ENCODE measurements around the gene TDRD10.
"Not testable (repeated sequence)": the region's sequence is repeated elsewhere in the genome, so short reads cannot be mapped to it uniquely, and the experiment has no call there.

The TDRD10 gene

DNA sequence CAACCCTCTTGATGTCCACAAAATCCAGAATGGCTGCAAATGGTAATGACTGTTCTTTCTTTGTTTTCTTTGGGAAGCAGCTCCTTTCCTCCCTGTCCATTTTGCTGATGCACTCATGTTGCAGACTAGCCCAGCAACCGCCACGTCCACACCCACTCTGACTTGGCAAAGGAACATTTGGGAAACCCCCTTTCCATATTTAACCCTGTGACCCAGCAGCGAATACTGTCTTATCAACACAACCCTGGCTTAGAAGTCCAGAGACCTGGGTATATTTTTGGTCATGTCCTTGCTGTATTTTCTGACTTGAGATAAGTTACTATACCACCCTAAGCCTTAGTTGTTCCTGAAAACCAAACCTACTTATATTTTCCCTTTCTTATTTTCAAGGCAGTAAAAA, 18.3 kb downstream of the TDRD10 start:
- DNase-seq = no peak

DNA sequence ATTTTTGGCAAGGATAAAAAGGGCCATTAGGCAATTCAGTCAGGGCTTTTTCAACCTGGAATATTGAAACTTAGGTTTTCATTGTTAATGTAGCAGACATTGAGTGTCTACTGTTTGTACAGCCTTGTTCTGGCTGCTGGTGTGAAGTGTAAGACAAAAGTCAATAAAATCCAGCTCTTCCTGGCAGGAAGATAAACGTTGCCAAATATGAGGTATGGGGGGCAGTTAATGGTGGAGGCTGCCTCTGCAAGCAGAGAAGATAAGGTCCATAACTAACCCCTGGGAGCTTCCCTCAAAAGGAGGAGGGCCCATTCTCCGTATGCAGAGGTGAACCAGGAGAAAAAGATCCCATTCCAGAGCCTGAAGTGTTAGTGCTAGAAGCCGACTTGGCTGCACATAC, 19.7 kb downstream of the TDRD10 start:
- DNase-seq = no peak

DNA sequence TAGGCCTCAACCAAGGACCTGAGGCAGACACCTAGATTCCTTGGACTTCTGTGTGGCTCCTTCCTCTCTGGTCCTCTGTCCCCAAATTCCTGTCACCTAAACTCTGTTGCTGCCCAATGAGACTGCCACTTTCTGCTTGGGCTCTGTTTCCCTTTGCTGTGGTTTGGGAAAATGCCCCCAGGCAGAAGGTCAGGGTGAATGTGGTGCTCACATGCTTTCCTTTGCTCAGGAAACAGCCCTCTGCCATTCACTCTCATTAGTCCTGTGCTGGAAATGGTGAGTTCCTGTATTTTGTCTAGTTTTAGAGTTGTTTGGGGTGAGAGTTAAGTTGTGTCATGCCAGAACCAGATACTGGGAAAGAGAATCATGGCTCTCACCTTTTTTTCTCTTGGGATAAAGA, 22.9 kb downstream of the TDRD10 start:
- DNase-seq = no peak

DNA sequence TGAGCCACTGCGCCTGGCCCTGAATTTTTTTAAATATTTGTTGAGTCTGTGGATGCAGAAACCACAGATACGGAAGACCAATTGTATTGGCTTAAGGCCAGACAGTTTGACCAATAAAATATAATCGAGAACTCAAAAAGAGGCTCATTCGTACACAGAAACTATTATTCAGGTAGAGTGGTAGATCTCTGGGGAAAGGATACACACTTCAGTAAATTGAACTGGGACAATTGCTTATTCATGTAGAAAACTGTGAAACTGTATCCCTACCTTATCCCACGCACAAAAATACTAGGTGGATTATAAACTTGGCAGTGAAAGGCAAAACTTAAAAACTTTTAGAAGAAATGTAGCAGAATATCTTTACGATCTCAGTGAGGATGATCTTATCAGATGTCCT, 25.2 kb downstream of the TDRD10 start:
- DNase-seq = no peak

DNA sequence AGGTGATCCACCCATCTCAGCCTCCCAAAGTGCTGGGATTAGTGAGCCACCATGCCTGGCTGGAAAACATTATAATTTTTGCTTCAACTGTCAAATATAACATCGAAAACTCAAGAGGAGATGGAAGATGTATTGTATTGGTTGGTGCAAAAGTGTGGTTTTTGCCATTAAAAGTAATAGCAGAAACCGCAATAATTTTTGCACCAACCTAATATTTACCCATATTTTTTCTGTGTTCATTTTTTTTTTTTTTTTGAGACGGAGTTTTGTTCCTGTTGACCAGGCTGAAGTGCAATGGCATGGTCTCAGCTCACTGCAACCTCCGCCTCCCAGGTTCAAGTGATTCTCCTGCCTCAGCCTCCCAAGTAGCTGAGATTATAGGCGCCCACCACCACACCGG, 27.3 kb downstream of the TDRD10 start:
- DNase-seq = no peak

- not testable (repeated sequence) for DNase-seq
These were observed 29.9 kb downstream of the TDRD10 start for GRCh38 chr1:154531950-154532349.

GRCh38 chr1:154533952-154534844, 32.2 kb downstream of the TDRD10 start:
- no peak for DNase-seq

- no peak for DNase-seq
These were observed 34.6 kb downstream of the TDRD10 start for GRCh38 chr1:154536570-154536969.

DNA sequence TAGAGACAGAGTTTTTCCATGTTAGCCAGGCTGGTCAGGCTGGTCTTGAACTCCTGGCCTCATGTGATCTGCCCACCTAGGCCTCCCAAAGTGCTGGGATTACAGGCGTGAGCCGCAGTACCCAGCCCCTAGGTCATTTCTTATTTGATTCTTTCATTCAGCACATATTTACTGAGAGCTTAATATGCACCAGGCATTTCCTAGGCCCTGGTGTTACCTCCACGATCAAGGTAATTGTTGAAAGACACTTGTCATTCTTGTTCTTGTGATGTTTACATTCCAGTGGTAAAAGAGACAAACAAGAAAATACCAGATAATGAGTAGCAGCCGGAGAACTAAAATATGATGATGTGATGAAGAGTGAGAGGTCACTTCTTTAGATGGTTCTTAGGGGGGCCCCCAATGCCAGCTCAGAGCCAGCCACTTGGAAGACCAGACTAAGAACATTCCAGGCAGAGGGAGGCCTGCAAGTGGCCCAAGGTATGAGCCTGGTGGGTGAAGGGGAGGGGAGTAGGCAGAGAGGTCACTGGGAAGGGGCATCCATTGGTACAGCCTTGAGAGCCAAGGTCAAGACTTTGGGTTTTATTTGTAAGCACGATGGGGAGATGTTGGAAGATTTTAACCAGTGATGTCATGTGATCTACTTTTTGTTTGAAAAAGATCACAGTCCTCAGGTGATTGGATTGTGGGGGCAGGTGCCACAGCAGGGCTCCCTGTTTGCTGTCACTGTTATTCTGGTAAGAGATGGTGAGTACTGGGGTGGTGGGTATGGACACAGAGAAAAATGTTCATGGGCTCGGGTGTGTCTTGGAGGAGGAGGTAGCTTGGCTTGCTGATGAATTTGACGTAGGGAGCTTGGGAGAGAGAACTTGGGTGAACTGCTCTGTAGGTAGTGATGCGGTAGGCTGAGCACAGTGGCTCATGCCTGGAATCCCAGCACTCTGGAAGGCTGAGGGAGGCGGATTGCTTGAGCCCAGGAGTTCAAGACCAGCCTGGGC, 37.8 kb downstream of the TDRD10 start:
- no peak for DNase-seq

GRCh38 chr1:154541231-154541630, 39.2 kb downstream of the TDRD10 start:
- DNase-seq = no peak

DNA sequence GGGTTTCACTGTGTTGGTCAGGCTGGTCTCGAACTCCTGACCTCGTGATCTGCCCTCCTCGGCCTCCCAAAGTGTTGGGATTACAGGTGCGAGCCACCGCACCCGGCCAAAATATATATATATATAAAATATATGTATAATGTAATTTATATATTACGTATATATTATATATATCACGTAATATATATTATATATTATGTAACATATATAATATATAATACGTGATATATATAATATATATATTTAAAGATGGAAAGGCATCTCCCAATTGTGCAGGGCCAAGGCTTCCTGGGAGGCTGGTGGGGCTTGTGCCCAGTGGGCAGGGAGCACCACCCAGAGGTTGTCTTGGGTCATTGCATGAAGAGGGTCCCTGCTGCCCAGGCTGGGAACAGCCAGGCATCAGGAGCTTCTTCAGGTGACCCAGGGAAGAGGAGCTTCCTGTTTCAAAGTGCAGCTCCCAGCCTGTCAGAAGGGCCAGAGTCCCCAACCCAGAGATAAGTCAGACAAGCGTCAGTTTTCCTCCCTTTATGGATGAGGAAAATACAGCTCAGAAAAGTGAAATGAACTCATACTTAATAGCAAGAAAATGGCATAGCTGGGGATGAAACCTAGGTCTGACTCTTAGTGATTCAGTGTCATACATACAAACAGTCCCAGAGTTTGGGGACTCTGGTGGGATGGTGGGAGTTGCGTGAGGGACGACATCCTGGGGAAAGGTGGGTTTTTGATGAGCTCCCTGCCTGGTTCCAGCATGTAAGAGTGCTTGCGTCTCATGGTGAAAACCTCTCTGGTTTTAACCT, 44.4 kb downstream of the TDRD10 start:
- peak; percentile 31 for DNase-seq

- no peak for DNase-seq
These were observed 45.2 kb downstream of the TDRD10 start for GRCh38 chr1:154547105-154547732.

DNA sequence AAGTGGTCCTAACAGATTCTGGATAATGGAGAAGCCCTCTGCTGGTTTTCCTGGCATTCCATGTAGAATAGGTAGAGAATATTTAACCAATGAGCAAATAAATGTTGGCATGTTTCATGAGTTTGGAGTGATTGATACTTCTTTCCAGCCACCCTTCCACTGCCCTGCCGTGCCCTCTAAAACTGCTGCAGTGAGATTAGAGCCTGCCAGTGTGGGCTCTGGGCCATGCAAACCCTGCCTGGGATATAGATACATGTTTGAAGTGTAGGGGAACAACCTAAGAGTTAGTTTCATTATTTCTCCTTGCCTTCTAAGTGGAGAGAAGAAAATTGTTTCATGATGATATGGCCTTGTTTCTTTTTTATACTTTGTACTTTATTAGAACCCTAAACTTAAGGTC, 46.0 kb downstream of the TDRD10 start:
- no peak for DNase-seq

DNA sequence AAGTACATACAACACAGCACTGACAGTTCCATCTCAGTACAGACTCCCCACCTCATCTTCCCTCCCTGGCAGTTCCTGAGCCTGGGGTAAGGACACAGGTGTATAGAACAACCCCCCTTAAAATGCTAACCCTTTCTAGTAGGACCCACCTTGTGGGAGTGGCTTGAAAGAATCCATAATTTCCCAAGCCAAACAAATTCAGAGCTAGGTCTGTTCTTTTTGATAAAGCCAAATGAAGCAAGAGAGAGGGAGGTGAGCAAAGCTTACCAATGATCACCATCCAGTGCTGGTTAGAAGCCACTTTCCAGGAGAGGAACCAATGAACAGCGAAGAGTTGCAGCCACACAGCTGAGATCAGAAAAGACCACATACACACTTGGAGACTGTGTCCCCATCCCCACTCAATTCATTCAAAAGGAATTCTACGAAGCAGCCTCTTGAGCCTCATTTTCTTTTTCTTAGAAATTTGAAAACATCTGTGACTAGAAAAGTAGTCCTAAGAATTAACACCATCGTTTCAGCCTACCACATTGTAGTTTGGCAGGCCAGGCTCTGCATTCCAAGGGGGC, 47.3 kb downstream of the TDRD10 start:
- DNase-seq = no peak

- no peak for DNase-seq
These were observed 48.1 kb downstream of the TDRD10 start for GRCh38 chr1:154550070-154550469.

DNA sequence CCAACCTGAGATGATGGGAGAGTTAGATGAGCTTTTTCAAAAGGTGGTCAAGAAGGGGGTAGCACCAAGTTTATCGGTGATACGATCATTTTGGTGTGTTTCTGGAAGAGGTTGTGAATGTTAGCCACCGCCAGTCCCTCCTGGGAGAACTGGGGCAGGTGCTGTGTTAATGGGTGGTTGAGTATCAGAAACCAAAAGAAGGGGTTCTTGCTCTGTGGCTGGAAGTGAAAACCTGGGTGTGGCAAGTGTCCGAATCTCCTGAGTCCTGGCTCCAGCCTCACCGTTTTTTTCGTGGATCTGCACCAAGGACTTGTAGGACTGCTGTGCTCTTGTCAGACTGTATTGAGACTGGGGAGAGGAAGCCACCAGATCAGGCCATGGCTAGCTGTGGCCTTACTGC, 48.6 kb downstream of the TDRD10 start:
- no peak for DNase-seq

GRCh38 chr1:154551474-154551873, 49.5 kb downstream of the TDRD10 start:
- no peak for DNase-seq

- DNase-seq = no peak
These were observed 50.0 kb downstream of the TDRD10 start for GRCh38 chr1:154552036-154552435.

DNA sequence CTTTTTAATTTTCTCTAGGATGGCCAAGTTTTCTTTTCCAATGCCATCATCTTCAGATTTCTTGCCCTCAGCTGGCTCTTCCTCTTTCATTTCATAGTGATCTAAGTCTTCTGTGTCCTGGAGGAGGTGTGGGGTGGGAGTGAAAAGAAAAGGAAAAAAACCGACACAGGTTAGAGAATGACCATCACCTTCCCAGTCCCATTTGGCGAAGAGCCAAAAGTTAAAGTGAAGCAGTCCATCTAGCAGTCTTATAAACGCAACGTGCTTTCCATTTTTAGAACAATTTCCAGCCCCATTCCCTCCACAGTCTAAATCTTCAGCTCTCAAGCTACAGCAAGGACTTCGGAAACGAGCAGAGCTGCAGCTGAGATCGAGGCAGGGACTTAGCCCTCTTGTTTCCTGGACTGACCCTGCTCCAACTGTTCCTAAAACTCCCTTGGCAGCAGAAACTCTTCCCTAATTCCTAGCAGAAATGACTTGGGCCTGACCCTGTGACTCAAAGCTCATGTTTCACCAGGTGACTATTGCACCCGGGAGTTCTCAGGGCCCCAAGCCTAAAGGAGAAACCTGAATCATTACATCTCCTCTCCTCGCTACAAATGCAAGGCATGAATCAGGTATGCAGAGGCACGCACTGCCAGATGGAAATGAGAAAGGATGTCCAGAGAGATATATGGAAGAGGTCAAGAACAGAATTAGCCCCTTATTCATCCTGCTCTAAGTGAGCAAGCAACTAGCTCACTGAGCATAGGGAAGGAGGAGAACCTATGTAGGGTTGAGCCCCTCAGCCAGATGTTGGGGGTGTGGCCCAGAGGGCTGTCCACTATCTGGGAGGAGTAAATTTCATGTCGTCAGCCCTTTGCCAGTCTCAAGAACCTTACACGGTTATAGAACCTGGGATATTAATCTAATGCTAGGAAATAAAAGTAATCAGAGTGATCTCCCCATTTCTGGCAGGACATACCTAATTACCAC, 51.3 kb downstream of the TDRD10 start:
- DNase-seq = no peak

DNA sequence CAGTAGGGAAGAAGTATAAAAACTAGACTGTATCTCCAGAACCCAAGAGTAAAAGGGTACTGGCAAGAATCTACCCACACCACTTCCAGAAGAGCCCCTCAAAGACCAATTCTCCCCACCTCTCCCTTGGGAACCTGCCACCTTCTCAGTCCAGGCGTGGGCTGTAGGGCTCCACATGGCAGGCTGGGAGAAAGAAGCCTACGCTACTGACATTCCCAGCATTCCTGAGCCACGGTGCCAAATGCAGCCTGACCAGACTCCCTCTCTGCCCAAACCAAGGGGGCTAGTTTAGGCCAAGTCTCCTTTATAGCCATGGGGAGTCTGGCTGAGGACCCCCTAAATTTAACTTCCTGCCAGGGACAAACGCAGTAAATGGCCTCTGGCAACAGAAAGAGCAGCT, 54.4 kb downstream of the TDRD10 start:
- DNase-seq = no peak

All from effector CD4-positive, alpha-beta T cell (primary cell).